HG03196 (cell line): ENCODE measurements around the gene UGT1A4.

Experiments used
- ATAC-seq: cut with Tn5 transposase; IDR thresholded peaks from one replicate; pipeline ENCODE4 v1.9.1; 2021; ENCODE audit not compliant: unreplicated experiment

The UGT1A4 gene

GRCh38 chr2:233807966-233808935 lies 89.7 kb downstream of the UGT1A4 start:
- ATAC-seq: no peak

DNA sequence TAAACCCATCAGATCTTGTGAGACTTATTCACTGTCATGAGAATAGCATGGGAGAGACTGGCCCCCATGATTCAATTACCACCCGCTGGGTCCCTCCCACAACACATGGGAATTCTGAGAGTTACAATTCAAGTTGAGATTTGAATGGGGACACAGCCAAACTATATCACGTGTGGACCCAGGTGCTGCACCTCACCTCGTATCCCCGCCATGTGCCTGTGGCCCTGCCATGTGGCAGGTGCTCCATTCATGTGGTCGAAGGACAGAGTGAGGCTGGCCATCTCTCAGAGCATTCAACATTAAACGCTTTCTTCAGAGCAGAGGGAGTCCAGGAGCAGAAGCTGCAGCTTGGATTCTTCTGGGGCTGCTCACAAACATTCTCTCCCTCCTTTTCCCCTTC lies 91.8 kb downstream of the UGT1A4 start:
- no peak for ATAC-seq

DNA sequence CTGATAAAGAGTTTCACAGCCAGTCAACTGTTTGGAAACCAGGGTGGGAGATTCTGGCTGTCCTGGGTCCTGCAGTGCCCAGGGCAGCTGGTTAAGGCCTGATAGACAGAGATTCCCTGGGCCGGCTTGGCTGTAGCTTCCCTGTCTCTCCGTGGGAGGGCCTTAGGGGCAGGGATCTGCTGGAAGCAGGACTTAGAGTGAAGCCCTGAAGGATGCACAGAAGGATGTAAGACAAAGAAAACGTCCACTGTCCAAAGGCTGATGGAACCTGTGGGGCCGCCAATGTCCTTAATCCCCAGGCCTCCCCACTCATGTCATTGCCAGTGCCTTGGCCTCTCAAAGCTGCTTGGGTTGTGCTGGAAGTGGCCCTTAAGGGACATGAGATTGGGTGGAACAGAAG lies 92.6 kb downstream of the UGT1A4 start:
- ATAC-seq: no peak

GRCh38 chr2:233811732-233812131 lies 93.2 kb downstream of the UGT1A4 start:
- ATAC-seq: no peak

DNA sequence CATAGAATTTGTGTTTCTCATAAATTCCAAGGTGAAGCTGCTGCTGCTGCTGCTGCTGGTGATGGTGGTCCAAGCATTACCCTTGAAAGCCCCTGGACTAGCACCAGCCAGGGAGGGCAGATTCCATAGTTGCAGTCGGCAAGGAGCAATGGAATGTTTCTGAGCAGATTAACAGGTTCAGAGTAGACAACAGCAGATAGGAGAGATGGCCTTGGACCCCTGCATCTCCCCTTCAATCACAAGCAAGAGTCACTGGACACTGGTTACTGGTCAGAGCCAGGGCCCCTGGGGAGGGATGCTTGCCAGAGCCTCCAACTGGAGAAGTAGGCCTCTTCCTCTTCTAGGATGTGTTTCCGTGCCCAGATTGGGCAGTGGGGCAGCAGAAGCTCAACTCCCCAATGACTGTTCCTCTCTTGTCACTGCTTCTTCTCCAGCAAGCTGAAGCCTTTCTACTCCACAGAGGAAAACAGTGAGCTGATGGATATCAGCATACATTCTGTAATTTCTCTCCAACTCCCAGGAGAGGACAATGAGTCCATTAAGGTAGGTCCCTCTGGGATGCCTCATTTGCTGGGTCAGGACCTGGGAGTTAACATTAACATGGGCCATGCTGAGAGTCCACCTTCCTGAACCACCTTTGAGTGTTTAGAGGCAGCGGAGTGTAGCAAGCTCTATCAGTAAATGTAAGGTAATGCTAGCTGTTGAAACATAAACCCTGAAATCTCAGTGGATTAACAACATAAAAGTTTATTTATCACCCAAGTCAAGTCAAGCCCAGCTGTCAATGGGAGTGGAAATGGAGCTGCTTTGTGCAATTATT lies 94.9 kb downstream of the UGT1A4 start:
- no peak for ATAC-seq

GRCh38 chr2:233814056-233814835 lies 95.7 kb downstream of the UGT1A4 start:
- ATAC-seq: no peak

- ATAC-seq: no peak
Observed at GRCh38 chr2:233815861-233816260, 97.3 kb downstream of the UGT1A4 start.

GRCh38 chr2:233816334-233816733 lies 97.8 kb downstream of the UGT1A4 start:
- ATAC-seq: no peak

DNA sequence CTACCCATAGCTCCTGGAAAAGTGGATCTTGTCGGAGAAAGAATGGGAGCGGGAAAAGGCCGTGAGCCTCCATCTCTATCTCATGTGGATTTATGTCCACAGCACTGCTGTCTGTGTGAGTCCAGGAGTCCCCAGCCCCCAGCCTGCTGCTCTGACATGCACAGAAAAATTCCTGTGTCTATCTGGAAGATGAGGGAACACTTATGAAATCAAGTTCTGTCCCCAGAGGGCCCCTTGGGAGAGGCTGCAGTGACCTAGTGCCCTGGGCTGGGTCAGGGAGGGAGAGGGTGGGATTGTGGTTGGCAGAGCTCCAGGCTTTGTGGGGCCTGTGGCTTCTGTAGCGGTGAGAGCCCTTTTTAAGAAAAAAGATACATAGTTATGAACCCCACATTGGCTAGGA lies 98.2 kb downstream of the UGT1A4 start:
- ATAC-seq: no peak

GRCh38 chr2:233817361-233817911 lies 98.9 kb downstream of the UGT1A4 start:
- no peak for ATAC-seq

GRCh38 chr2:233817995-233818638 lies 99.6 kb downstream of the UGT1A4 start:
- ATAC-seq: no peak

GRCh38 chr2:233818639-233819621 lies 100.4 kb downstream of the UGT1A4 start:
- no peak for ATAC-seq

- no peak for ATAC-seq
Observed at GRCh38 chr2:233819884-233820773, 101.6 kb downstream of the UGT1A4 start.

DNA sequence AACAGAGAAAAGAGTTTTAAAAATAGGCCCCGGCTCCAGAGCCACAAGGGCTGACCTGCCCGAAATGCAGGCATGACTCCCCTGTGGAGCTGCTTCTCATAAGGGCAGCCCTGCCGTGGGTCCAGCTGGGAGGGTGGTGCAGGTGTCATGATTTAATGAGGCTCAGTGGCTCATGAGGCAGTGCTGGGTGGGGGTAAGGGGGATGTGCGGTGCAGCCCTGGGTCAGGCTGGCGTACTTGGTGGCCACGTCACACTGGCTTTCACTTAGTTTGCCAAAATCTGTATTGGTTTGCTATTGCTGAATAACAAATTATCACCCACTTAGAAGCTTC lies 102.2 kb downstream of the UGT1A4 start:
- no peak for ATAC-seq

GRCh38 chr2:233821196-233821595 lies 102.7 kb downstream of the UGT1A4 start:
- ATAC-seq: no peak

GRCh38 chr2:233821709-233822100 lies 103.2 kb downstream of the UGT1A4 start:
- no peak for ATAC-seq

DNA sequence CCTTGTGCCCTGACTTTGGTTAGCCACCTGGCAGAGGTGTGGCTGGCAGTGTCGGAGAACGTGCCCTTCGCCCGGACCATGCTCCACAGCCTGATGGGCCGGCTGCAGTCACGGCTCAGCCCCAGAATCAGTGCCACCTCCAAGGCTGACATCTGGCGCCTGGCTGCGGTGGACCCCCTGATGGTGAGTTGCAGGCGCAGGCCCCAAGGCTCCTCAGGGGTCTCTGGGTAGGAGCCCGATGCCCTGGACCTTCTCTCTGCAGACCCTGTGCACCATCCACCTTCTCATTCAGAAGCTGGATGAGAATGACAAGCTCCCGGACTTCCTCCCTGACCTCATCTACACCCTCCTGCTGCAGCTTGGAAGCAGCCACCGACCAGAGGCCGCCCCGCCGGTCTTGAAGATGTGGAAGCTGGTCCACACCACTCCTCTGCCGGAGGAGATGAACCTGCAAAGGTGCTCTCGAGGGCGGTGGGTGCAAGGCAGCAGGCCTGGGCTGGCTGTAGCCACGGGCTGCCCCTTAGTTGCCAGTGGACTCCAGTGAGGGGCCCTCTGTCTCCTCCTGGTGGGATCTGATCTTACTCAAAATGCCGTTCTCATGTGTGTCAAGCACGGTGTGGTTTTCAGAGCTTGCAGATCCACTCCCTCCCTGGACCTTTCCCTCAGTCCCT lies 103.7 kb downstream of the UGT1A4 start:
- no peak for ATAC-seq
